Superior temporal gyrus (tissue), 1 donor: ENCODE results near the gene OR10G6.
"Not testable (repeated sequence)": the region's sequence is repeated elsewhere in the genome, so short reads cannot be mapped to it uniquely, and the experiment has no call there.

Source experiments
- DNase-seq: peaks from one replicate; pipeline ENCODE4 v3.0.0-alpha.2; 2016; ENCODE audit errors: extremely low spot score

OR10G6 gene, protein sequence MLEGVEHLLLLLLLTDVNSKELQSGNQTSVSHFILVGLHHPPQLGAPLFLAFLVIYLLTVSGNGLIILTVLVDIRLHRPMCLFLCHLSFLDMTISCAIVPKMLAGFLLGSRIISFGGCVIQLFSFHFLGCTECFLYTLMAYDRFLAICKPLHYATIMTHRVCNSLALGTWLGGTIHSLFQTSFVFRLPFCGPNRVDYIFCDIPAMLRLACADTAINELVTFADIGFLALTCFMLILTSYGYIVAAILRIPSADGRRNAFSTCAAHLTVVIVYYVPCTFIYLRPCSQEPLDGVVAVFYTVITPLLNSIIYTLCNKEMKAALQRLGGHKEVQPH

DNA sequence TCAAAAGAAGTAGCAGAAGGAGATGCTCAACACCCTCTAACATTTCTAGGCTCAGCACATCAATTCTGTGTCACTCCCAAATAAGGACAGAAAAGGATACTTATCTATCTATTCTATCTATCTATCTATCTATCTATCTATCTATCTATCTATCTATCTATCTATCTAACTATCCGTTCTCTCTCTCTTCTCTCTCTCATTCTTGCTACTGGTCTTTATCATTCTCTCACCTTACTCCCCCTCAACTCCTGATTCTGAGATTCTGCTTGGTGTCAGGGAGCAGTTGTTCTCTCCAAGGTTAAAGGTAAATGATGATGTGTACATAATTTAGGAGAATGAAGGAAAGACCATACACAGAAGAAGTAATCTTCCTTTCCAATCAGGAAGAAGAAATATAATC lies at the start of gene OR10G6:
OR10G6 (minus strand) TSS at position 43 of the 400 bp plus-strand sequence; CDS start at position 43, 0 bp downstream.
- no peak for DNase-seq

DNA sequence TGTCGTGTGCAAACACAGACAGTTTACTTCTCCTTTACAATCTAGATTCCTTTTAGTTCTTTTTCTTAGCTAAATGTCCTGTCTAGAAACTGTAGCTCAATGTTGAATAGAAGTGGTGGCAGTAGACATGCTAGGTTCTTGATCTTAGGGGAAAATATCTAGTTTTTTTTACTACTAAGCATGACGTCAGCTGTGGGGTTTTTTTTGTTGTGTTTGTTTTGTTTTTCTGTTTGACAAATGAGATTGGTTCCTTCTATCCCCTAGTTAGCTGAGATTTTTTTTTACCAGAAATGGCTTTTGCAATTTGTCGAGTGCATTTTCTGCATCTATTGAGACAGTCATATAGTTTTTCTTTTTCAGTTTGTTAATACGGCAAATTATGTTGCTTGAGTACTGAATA lies 48.5 kb upstream of the OR10G6 start:
- DNase-seq = no peak

- no peak for DNase-seq
Observed at GRCh38 chr11:124041254-124041653, 46.3 kb upstream of the OR10G6 start, which contains the start of gene OR10G7. TSS of gene OR10G7 (minus strand) at chr11:124041325. CDS start at chr11:124039001, 2,324 bp downstream.

DNA sequence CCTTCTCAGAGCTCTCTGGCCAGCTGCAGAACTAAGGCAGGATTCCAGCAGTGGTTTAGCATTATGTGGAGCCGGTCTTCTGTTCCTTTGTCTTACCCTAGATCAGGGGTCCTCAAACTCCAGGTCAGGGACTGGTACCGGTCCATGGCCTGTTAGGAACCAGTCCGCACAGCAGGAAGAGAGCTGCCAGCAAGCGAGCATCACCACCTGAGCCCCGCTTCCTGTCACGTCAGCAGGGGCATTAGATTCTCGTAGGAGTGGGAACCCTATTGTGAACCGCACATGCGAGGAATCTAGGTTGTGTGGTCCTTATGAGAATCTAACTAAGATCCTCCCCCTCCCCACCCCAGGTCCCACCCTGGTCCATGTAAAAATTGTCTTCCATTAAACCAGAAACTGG lies 44.6 kb upstream of the OR10G6 start:
- DNase-seq = no peak

GRCh38 chr11:124036666-124037065 lies 41.7 kb upstream of the OR10G6 start:
- no peak for DNase-seq

- DNase-seq = no peak
Observed at GRCh38 chr11:124026498-124026897, 31.5 kb upstream of the OR10G6 start, which contains the start of gene OR10G8. TSS of gene OR10G8 (plus strand) at chr11:124026798. CDS start at chr11:124029623, 2,825 bp downstream.

DNA sequence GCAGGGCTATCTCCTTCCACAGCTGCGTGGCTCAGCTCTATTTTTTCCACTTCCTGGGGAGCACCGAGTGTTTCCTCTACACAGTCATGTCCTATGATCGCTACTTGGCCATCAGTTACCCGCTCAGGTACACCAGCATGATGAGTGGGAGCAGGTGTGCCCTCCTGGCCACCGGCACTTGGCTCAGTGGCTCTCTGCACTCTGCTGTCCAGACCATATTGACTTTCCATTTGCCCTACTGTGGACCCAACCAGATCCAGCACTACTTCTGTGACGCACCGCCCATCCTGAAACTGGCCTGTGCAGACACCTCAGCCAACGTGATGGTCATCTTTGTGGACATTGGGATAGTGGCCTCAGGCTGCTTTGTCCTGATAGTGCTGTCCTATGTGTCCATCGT lies 20.9 kb upstream of the OR10G6 start:
- not testable (repeated sequence) for DNase-seq

DNA sequence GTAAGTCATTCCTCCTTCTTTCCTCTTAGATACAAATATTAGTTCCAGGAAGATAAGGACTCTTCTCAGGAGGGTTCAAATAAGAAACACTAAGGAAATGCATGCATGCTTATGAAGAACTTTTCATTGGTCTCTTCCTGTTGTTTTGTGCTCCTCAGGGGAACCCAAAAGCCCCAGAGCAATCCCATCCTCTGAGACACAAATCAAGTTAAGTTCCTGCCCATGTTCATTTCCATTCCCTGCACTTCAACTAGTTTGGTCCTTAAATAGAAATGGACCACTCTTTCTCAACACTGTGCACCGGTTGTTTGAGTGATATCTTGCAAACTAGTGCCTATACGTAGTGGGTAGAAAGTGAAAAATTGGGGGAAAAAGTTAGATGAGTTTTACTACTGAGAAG lies 17.7 kb upstream of the OR10G6 start, which contains the start of gene OR10G4:
OR10G4 (plus strand) TSS at position 301 of the 400 bp plus-strand sequence. CDS start 2,578 bp downstream, outside the sequence.
- no peak for DNase-seq

DNA sequence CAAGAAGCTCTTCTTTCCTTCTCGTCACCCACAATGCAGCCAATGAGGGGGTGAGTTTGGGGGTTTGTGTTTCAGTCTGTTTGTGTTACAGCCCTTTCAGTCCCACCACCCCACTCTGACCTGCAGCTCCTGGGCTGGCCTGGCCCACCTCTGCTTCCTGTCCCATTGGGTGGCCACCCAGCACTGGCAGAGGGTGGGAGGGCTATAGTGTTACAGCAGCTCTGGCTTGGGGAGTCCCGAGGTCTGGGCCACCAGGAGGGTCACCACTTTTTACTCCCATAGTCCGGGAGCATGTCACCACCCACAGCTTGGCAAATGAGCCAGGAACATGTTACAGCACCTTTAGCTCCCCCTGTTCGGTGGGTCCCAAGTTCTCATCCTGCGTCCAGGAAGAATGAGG lies 15.7 kb downstream of the OR10G6 start:
- no peak for DNase-seq

DNA sequence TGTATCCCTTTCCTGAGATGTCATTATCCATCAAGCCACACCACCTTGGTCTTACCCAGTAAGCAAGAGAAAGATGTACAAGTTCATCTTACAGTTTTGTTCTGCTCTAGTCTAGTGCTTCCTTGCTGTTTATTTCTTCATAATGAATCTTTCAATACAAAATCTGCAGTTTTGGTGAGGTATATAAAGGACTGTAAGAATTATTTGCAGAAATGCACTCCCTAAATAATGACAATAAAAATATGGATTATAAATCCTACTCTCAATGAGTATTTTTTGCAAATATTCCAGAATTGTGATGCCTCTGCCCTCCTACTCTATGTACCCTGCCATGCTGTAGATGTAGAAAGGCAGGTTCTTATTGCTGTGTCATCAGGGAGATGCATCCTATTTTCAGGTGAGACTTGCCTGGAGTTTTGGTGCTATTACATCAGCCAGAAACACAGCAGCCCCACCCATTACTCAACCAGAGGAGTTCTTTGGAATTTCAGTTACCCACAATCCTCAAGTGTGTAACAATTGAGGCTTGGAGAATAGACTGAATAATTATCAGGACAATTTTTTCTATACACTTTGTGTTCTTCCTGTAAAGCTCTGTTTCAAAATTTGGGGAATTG lies 17.1 kb downstream of the OR10G6 start, which contains the start of gene OR10S1:
OR10S1 (minus strand) TSS at position 51 of the 617 bp plus-strand sequence. CDS start 117 bp downstream, outside the sequence.
- DNase-seq = no peak

DNA sequence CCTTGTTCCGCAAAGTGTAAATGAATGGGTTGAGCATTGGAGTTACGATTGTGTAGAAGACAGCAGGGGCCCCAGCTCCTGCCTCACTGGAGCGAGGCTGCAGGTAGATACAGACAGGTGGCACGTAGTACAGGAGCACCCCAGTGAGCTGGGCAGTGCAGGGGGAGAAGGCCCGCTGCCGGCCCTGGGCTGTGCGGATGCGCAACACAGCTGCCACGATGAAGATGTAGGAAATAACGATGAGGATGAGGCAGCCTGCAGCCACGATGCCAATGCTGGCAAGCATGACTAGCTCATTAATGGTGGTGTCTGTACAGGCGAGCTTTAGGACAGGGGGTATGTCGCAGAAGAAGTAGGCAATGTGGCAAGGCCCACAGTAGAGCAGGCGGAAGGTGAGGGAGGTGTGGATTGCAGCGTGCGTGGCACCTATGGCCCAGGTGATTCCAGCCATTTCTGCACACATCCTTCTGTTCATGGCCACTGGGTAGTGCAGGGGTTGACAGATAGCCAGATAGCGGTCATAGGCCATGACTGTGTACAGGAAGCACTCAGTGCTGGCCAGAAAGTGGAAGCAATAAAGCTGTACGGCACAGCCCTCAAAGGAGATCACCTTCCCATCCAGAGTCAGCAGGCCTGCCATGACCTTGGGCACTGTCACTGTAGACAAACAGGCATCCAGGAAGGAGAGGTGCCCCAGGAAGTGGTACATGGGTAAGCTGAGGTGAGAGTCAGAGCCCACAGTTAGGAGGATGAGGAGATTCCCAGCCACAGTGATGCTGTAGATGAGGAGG lies 18.0 kb downstream of the OR10G6 start:
- DNase-seq = no peak

DNA sequence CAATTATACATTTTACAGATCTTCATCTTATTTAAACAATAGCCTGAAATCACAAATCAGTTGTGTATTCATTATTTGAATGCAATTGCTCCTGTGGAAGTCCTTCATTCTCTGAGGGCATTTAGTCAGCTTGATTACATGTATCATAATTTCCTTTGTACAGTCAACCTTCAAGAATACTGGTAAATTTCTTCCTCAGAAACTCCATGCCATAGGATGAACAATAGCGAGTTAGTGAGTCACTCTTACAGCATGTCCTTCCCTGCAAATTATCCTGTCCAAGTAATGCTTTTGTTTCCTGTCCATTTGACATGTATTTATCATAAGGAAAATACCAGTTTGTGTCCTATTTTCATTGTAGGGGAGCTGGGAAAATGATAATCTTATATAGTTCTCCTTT lies 21.1 kb downstream of the OR10G6 start:
- DNase-seq = no peak

DNA sequence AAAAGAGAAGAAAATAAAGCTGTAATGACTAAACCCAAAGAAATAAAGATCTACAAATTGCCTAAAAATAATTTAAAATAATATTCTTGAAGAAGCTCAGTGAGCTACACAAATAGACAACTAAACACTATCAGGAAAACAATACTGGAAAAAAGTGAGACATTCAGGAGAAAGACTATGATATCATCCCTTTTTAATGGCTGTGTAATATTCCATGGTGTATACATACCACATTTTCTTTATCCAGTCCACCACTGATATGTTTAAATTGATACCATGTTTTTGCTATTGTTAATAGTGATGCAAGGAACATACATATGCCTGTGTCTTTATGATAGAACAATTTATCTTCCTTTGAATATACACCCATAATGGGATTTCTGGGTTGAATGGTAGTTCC lies 38.2 kb downstream of the OR10G6 start:
- DNase-seq = no peak

GRCh38 chr11:123945132-123945531 lies 49.8 kb downstream of the OR10G6 start:
- DNase-seq = no peak
